ENCODE measurements around the gene C1orf35.

Gene C1orf35

DNA sequence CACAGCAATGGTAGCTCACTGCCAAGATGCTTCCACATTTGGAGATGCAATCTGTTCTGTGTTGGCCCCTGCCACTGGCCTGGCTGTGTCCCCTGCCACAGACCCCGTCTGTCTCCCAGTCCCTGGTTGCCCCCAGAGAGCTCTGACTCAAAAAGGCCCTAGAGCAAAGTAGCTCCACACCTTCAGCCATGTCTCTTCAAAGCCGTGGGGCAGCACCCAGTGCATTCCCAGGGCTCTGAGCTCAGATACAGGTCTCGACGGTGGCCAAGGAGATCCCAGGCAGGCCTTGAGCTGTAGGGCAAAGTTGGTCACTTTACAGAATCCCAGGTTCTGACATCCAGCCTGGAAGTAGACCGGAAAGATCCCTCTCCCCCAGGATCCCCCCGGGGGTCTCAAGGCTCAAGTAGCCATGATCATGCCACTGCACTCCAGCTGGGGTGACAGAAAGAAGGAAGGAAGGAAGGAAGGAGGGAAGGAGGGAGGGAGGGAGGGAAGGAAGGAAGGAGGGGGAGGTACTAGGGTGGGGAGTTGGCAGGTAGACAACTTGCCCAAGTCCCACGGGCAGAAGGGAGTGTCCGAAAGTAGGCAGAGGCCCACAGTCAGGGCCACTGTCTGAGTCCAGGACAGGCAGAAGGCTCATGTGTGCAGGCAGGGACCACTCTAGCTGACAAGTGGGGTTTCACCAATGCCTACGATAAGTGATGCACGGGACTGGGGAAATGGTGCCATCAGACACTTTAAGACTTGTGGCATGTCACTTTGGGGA is 25.4 kb downstream of the C1orf35 start:
- DNase-seq, result no peak

DNA sequence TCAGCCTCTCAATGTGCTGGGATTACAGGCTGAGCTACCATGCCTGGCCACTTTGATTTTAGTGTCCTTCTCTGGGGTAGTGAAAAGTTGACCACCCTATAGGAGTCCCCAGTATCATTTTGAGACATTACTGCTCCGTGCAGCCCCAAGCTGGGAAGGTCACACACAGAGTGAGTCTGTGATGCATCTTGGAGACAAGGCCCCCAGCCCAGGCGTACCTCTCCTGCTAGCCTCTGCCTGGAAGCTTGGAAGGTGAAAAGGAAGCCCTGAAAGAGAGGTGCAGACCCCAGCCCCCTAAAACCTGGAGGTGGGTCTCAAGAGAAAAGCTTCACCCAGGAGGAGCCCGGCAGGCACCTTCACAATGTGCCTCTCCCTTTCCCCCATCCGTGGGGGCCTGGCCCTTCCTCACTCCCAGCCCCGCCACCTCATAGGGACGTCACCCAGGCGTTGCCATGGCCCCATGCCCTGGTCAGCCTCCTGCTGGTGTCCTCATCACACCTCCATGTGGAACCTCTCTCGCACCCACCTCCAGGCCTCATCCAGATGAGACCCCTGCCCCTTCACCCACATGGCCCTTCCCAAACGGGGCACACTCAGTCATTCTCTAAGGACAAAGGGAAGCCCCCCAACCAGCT is 26.2 kb downstream of the C1orf35 start:
- DNase-seq, result no peak

DNA sequence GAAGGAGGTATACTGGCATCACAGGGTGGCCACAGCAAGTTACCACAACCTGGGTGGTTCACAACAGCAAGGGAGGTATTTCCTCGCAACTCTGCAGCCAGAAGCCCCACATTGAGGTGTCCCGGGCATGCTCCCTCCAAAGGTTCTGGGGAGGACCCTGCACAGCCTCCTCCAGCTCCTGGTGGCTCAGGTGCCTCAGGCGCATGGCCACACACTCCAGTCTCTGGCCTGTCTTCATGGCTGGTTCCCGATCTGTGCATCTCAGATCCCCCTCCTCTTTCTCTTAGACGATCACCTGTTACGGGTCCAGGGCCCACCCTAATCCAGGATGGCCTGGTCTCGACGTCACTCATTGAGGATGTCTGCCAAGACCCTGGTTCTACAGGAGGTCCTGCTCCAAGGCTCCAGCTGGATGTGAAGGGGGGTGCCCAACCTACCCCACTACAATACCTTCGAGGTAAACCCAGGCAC is 27.3 kb downstream of the C1orf35 start:
- no peak for DNase-seq

- no peak for DNase-seq
Observed at GRCh38 chr1:228074954-228075730, 28.0 kb downstream of the C1orf35 start.

- DNase-seq, result no peak
Observed at GRCh38 chr1:228073857-228074545, 29.1 kb downstream of the C1orf35 start.

- no peak for DNase-seq
Observed at GRCh38 chr1:228073061-228073856, 29.9 kb downstream of the C1orf35 start.

DNA sequence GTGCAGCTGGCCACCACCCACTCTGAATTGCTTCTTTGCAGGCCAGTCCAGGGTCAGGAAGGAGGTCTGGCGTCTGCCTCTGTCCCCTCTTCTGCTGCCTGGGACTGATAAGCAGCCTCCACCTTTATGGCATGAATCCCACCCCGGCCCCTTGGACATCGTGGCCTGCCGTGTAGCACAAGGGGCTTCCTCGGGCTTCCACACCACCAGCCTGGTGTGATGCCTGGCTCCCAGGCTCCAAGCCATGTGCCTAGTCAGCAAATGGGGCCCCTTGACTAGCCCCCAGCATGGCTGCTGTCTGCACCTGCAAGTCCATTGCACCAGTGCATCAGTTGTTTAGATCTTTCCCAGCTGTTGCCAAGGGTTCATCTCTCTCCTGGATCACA is 30.5 kb downstream of the C1orf35 start:
- DNase-seq, result no peak

GRCh38 chr1:228071839-228072657 is 31.1 kb downstream of the C1orf35 start:
- no peak for DNase-seq

- DNase-seq, result no peak
Observed at GRCh38 chr1:228070851-228071250, 32.3 kb downstream of the C1orf35 start.

DNA sequence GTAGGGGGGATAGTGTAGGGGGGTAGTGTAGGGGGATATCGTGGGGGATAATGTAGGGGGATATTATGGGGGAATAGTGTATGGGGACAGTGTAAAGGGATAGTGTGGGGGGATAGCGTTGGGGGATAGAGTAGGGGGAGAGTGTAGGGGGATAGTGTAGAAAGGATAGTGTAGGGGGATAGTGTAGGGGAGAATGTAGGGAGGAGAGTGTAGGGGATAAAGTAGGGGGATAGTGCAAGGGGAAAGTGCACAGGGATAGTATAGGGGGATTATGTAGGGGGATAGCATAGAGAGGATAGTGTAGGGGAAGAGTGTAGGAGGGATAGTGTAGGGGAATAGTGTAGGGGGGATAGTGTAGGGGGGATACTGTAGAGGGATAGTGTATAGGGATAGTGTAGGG is 33.0 kb downstream of the C1orf35 start:
- DNase-seq, result no peak

GRCh38 chr1:228068359-228068758 is 34.8 kb downstream of the C1orf35 start:
- no peak for DNase-seq

DNA sequence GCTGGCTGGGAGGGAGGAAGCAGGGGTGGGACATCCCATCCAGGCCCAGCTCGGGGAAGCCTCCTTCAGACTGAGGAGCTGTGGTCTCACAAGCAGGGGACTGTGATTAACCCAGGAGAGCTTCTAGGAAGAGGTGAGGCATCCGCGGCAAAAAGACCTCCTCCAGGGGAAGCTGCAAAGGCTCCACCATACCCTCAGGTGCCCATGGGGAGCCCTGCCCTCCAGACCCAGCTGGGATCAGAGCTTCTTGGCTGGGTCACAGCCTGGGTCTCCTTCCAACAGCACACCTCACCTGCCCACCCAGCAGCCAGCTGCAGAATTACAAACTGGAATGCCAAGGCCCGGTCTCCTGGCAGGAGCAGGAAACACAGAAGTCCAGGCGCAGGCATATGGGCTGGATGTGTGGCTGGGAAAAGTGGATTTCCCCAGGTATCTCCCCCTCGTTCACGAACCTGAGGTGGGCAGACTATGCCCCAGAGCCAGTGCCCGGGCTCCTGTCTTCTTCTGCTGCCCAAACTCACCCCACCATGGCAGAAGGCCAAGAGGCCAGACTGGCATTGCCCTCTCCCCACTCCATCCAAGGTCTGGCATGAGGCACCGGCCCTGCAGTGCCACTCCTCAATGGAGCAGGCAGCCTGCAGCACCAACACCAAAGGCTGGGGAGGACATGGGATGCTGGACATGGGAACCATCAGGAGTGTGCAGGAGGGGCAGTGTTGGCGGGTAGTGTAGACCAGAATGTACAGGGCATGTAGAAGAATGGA is 36.1 kb downstream of the C1orf35 start:
- no peak for DNase-seq

GRCh38 chr1:228066416-228066815 is 36.7 kb downstream of the C1orf35 start:
- no peak for DNase-seq

- DNase-seq, result no peak
Observed at GRCh38 chr1:228065543-228066347, 37.4 kb downstream of the C1orf35 start.

- DNase-seq, result no peak
Observed at GRCh38 chr1:228064741-228065542, 38.2 kb downstream of the C1orf35 start.

DNA sequence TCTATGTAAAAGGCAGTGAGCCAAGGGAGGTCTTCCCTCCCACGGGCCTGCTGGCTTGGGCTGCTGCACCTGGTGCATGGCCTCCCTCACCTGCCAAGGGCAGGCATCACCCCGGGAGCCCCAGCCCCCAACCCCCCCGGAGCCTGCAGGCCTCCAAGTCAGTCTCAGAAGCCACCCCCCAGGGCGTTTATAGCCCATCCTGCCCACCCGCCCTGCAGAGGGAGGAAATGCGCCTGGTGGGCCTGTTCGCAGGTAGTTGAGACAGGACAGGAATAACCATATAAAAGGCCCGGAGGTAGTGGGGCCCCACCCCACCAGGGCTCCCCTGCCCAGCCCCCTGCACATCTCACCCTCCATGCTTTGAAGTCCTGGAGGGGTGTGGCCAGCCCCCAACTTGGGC is 38.8 kb downstream of the C1orf35 start:
- DNase-seq, result no peak

DNA sequence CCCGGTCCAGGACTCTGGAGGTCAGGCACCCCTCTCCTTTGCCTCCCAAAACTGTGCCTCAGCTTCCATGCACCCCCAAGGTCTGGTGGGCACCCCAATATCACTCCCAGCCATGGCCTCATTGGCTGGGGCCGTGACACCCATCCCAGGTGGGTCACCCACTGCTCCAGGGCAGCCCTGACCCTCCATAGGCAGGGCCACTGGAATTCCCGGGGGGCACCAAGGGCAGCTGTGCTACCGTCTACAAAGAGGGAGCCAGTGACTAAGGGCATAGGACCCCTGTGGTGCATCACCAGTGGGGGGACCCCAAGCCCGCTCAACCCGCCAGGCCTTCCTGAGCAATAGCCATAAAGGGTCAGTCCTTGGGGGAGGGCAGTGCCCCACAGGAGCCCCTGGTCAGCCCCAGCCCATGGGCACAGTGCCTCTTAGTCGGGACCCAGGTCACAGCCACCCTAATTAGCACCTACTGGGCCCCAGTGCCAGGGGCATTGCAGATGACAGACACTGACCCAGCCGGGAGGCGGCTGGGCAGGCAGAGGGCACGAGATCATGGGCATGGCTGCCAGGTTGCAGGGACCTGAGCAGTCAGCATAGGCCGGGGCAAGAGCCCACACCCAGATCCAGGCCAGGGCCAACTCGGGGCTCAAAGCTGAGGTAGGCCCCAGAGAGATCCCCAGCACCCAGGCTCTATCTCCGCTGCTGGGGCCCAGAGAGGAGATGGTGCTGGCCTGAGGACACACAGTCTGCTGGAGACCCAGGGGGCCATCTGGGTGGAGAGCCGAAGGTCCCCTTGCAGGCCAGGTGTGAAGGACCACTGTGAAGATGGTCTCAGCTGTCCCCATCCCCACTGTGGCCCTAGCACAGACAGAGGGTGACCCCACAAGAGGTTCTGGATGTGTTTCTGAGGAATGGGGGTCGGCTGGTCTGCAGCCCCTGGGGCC is 39.6 kb downstream of the C1orf35 start:
- no peak for DNase-seq

DNA sequence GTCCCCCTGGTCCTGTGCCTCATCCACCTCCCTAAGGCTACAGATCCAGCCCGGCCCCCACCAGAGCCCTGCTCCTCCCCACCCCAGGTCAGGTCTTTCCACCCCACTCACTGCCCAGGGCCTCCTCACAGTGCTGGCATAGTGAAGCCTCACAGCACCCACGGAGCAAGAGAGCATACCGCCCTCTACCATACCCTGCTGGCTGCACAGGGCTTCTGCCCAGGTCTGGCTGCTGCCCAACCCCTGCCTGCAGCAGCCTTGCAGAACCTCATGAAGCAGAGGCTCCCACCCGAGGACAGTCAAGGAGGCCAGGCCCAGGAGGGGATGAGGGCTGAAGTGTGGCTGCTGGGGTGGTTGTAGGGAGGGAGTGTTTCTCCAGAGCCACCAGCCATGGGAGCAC is 40.3 kb downstream of the C1orf35 start:
- no peak for DNase-seq
